Keratinocyte (primary cell): ENCODE measurements around the gene DOCK1. TPM values are rescaled to one million over a fixed set of nuclear protein-coding genes. Genes with fewer than 3 reads are reported as not detected.

Source experiments
- DNase-seq: peaks from one replicate; pipeline ENCODE4 v3.0.0-alpha.2; 2011; ENCODE audit warnings: low read depth, missing footprints, low spot score
- FAIRE-seq: peaks from 2 replicates; lab custom pipeline; 2011; peaks lifted over from hg19 to GRCh38; lab: Jason Lieb, UNC
- H2AFZ ChIP-seq: 2 replicates; pipeline ENCODE4 v1.6.0; 2012; ENCODE audit warnings: low read length, control low read depth, inconsistent platforms; ENCODE audit not compliant: control insufficient read depth
- H3K27ac ChIP-seq: 2 replicates; pipeline ENCODE4 v1.5.1; 2011; ENCODE audit warnings: low read length; ENCODE audit not compliant: control insufficient read depth, insufficient read depth
- H3K27me3 ChIP-seq: 3 replicates; pipeline ENCODE4 v1.6.0; 2011; ENCODE audit warnings: low read length; ENCODE audit not compliant: control insufficient read depth, insufficient read depth; ENCODE audit errors: extremely low read depth
- H3K36me3 ChIP-seq, 2 experiments: 2 replicates in 1 of 2; 3 replicates in 1 of 2; pipeline ENCODE4 v1.5.1; 2011; ENCODE audit warnings: low read length in 2 of 2, mild to moderate bottlenecking in 1 of 2; ENCODE audit not compliant: control insufficient read depth in 2 of 2, insufficient read depth in 2 of 2; ENCODE audit errors: extremely low read depth in 1 of 2
- H3K4me1 ChIP-seq: 3 replicates; pipeline ENCODE4 v1.5.1; 2011; ENCODE audit warnings: low read length; ENCODE audit not compliant: control insufficient read depth, insufficient read depth; ENCODE audit errors: extremely low read depth
- H3K4me2 ChIP-seq: 3 replicates; pipeline ENCODE4 v1.6.0; 2011; ENCODE audit warnings: low read depth, low read length; ENCODE audit not compliant: control insufficient read depth, insufficient read depth; ENCODE audit errors: extremely low read depth
- H3K4me3 ChIP-seq, 3 experiments: fragments of 200-600 bp in 1 of 3; sonication (generic) in 1 of 3; 2 replicates in 2 of 3; 3 replicates in 1 of 3; pipeline ENCODE4 v1.5.1; 2011 to 2016; ENCODE audit warnings: low read length in 3 of 3, mild to moderate bottlenecking in 3 of 3, control low read depth in 2 of 3, inconsistent platforms in 1 of 3, low read depth in 1 of 3, mixed read lengths in 1 of 3, mixed run types in 1 of 3, moderate library complexity in 1 of 3; ENCODE audit not compliant: control insufficient read depth in 2 of 3, insufficient read depth in 2 of 3; ENCODE audit errors: extremely low read depth in 1 of 3
- H3K79me2 ChIP-seq: 2 replicates; pipeline ENCODE4 v1.6.0; 2012; ENCODE audit warnings: low read length; ENCODE audit not compliant: control insufficient read depth, insufficient read depth
- H3K9ac ChIP-seq: 3 replicates; pipeline ENCODE4 v1.6.0; 2011; ENCODE audit warnings: low read length; ENCODE audit not compliant: control insufficient read depth, insufficient read depth; ENCODE audit errors: extremely low read depth
- H3K9me1 ChIP-seq: 3 replicates; pipeline ENCODE4 v1.6.0; 2011; ENCODE audit warnings: low read length; ENCODE audit not compliant: control insufficient read depth, insufficient read depth; ENCODE audit errors: extremely low read depth
- H3K9me3 ChIP-seq: 2 replicates; pipeline ENCODE4 v1.5.1; 2012; ENCODE audit warnings: low read depth, low read length; ENCODE audit not compliant: control insufficient read depth
- H4K20me1 ChIP-seq: 3 replicates; pipeline ENCODE4 v1.6.0; 2011; ENCODE audit warnings: low read length; ENCODE audit not compliant: control insufficient read depth, insufficient read depth; ENCODE audit errors: extremely low read depth
- CTCF ChIP-seq, 3 experiments: IDR thresholded peaks in 1 of 3; conservative IDR thresholded peaks in 1 of 3; optimal IDR thresholded peaks in 1 of 3; 2 replicates in 2 of 3; 3 replicates in 1 of 3; pipeline versions ENCODE3 to v1.5.1; 2011; ENCODE audit warnings: low read length in 3 of 3, mild to moderate bottlenecking in 3 of 3, moderate library complexity in 2 of 3, control low read depth in 1 of 3, inconsistent platforms in 1 of 3; ENCODE audit not compliant: insufficient read depth in 2 of 3; ENCODE audit errors: extremely low read depth in 1 of 3
- EZH2 ChIP-seq: IDR thresholded peaks from one replicate; pipeline ENCODE4 v1.6.1; 2012; ENCODE audit warnings: inconsistent platforms, mild to moderate bottlenecking, low read length, moderate library complexity
- dilution Hi-C: fragments of 300-500 bp; cut with MboI; formaldehyde crosslinking; loops from one replicate; pipeline ENCODE4 v1.7.0; 2020; ENCODE audit warnings: low sequenced_read_pairs; ENCODE audit not compliant: extremely low pct_ligation_motif_present
- polyA plus RNA-seq, 5 experiments: library from polyadenylated mRNA; depleted of rRNA in 3 of 5; stranded (reverse) in 3 of 5; stranded (forward) in 1 of 5; unstranded in 1 of 5; fragments of >200 nt; gene quantifications; 1 replicate in 1 of 5; 2 replicates in 3 of 5; 3 replicates in 1 of 5; pipeline versions ENCODE4 v1.2.1 to v1.2.3, GENCODE V29; 2011 to 2012; ENCODE audit warnings: missing spikeins in 2 of 5, low read depth in 1 of 5, low replicate concordance in 1 of 5

DOCK1 gene
- polyA plus RNA-seq, 1 donor (not counting 4 experiments of a cell fraction or from before 2014, with no cell fraction given): 15.7 TPM

- Histone ChIP-seq H3K27ac (no peak overlapping the region), H3K9ac (no peak overlapping the region), H3K4me2 (no peak overlapping the region), H3K9me1 (no peaks in the 10 kb centered on the region), H3K36me3 (peaks cover 19 to 20% of the 10 kb centered on the region in 2 experiments), H4K20me1 (no peaks in the 10 kb centered on the region), H3K9me3 (no peaks in the 10 kb centered on the region), H3K27me3 (no peaks in the 10 kb centered on the region), H3K4me1 (no peaks in the 10 kb centered on the region), H2AFZ (no peak overlapping the region), H3K79me2 (no peaks in the 10 kb centered on the region), H3K4me3 (no peak overlapping the region)
- TF ChIP-seq EZH2 (no peak), CTCF (optimal IDR thresholded peaks at IDR 0.05 in 1 of 3, IDR thresholded peaks at IDR 0.05 in 1 of 3, conservative IDR thresholded peaks at IDR 0.05 in 1 of 3; ENCODE audit: extremely low read depth in 1 of 3, insufficient read depth in 2 of 3, low read length in 3 of 3) (no peak)
- FAIRE-seq: no peak
- dilution Hi-C loops: no loop called here
- DNase-seq: no peak
These were observed 158.5 kb downstream of the DOCK1 start for GRCh38 chr10:127063762-127064161.

- H3K9me1 ChIP-seq: no peaks in the 10 kb centered on the region
- H3K79me2 ChIP-seq: no peaks in the 10 kb centered on the region
- no peaks in the 10 kb centered on the region for H3K27me3 ChIP-seq
- no peak overlapping the region for H3K4me2 ChIP-seq
- no peak overlapping the region for H3K9ac ChIP-seq
- DNase-seq: no peak
- TF ChIP-seq EZH2 (no peak), CTCF (optimal IDR thresholded peaks at IDR 0.05 in 1 of 3, IDR thresholded peaks at IDR 0.05 in 1 of 3, conservative IDR thresholded peaks at IDR 0.05 in 1 of 3; ENCODE audit: extremely low read depth in 1 of 3, insufficient read depth in 2 of 3, low read length in 3 of 3) (no peak)
- dilution Hi-C loops: no loop called here
- H3K4me3 ChIP-seq: no peak overlapping the region
- H3K4me1 ChIP-seq: no peaks in the 10 kb centered on the region
- H3K27ac ChIP-seq: no peak overlapping the region
- H2AFZ ChIP-seq: no peak overlapping the region
- peaks cover 19 to 21% of the 10 kb centered on the region in 2 experiments for H3K36me3 ChIP-seq
- no peak for FAIRE-seq
- H4K20me1 ChIP-seq: no peaks in the 10 kb centered on the region
- no peaks in the 10 kb centered on the region for H3K9me3 ChIP-seq
These were observed 159.2 kb downstream of the DOCK1 start for GRCh38 chr10:127064474-127064873.
